LNCaP clone FGC (cell line): ENCODE results near the gene PITHD1.
A peak's percentile ranks its signal among the peaks of the same experiment; 100 is the strongest.

Experiments
- DNase-seq: peaks from one replicate; pipeline ENCODE4 v3.0.0-alpha.2; 2011; ENCODE audit warnings: low read depth
- H3K4me3 ChIP-seq: 2 replicates; pipeline ENCODE4 v1.5.1; 2011; ENCODE audit warnings: mild to moderate bottlenecking, low read depth, low read length, control low read depth
- TF ChIP-seq, protein P1 (sequence below): IDR thresholded peaks from 2 replicates; pipeline ENCODE4 v1.5.1; 2012; ENCODE audit warnings: mild to moderate bottlenecking; ENCODE audit not compliant: control insufficient read depth, insufficient read depth; ENCODE audit errors: extremely low read depth

PITHD1 gene

DNA sequence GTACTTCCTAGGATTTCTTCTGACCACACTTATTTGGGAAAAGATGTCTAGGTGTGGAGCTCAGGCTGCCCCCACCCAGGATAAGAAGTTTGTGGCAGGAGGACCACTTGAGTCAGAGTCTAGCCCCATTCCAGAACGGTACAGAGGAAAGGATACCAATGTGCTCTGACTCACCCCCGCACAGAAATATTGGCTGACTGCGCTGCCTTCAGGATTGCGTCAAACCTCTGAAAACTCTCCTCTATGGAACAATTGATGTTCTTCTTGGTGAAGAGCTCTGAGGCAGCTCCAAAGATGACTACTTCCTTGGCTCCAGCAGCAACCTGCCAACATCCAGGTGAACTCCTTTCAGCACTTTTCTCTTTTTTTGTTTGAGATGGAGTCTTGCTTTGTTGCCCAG, 35.8 kb downstream of the PITHD1 start:
- H3K4me3 ChIP-seq, result no peak overlapping the region
- DNase-seq, result no peak
- TF ChIP-seq, protein P1, sequence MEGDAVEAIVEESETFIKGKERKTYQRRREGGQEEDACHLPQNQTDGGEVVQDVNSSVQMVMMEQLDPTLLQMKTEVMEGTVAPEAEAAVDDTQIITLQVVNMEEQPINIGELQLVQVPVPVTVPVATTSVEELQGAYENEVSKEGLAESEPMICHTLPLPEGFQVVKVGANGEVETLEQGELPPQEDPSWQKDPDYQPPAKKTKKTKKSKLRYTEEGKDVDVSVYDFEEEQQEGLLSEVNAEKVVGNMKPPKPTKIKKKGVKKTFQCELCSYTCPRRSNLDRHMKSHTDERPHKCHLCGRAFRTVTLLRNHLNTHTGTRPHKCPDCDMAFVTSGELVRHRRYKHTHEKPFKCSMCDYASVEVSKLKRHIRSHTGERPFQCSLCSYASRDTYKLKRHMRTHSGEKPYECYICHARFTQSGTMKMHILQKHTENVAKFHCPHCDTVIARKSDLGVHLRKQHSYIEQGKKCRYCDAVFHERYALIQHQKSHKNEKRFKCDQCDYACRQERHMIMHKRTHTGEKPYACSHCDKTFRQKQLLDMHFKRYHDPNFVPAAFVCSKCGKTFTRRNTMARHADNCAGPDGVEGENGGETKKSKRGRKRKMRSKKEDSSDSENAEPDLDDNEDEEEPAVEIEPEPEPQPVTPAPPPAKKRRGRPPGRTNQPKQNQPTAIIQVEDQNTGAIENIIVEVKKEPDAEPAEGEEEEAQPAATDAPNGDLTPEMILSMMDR, result no peak

DNA sequence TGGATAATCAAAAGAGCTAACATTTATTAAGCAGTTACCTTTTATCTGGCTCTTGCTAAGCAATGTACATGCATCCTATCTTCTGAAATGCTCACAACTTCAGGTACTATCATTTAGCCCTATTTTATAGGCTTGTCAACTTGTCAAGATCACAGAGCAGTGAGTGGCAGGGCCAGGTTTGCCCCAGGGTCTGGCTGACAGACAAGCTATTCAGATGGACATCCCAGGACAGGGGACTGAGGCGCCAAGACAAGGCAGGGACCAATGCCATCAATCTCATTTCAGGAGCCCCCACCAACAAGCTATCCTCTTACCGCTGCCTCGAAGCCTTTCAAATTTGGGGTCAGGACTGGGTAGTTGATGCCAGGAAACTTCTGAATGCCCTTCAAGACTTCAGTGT, 38.1 kb downstream of the PITHD1 start:
- DNase-seq, result no peak
- H3K4me3 ChIP-seq, result no peak overlapping the region
- TF ChIP-seq, protein P1, result no peak

DNA sequence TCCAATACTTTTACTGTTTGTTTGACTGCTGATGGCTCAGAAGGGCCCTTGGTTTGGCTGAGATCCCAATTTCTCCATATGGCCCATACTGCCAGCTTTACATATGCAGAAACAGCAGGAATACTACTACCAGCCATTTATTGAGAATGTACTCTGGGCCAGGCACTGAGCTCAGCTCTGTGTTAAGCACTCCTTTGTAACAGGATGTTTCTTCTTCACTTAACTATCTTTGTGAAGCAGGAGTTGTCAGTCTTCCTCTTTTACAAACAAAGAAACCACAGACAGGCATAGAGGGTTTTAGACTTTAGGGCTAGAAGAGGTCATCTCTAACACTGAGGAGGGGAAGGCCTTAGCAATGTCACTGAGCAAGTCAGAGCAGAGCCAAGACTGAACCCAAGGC, 38.7 kb downstream of the PITHD1 start:
- DNase-seq, result no peak
- H3K4me3 ChIP-seq, result no peak overlapping the region
- TF ChIP-seq, protein P1, result no peak

DNA sequence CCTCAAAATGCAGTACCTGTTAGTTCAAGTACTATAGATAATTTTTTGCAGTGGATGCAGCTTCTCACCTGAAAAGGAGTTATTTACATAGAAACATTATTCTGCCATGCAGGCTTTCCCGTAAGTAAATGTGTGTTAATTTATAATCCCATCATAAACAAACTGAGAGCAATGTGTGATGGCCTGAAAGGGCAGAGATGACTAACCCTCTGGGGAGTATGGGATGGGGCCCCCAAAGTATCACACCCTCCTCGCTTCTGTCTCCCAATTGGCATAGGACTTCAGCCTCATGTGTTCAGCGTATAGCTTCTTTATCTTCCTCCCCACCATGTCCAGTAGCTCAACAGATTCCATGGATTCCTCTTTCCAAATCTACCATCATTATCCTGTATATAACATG, 39.4 kb downstream of the PITHD1 start:
- DNase-seq, result no peak
- TF ChIP-seq, protein P1, result no peak
- no peak overlapping the region for H3K4me3 ChIP-seq

DNA sequence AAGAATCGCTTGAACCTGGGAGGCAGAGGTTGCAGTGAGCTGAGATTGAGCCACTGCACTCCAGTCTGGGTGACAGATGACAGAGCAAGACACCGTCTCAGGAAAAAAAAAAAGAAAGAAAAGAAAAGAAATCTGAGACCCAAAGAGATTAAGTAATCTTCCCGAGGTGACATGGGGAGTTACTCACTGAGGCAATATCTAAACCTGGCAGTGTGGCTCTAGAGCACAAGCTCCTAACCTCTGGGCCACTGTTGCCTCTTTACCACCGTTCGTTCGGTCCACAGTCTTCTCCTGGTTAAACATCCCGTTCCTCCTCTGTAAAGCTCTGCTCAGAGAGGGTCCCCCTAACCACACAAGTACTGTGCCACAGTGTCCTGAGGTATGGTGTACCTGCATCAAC, 45.5 kb downstream of the PITHD1 start:
- no peak overlapping the region for H3K4me3 ChIP-seq
- TF ChIP-seq, protein P1, result no peak
- DNase-seq, result no peak

DNA sequence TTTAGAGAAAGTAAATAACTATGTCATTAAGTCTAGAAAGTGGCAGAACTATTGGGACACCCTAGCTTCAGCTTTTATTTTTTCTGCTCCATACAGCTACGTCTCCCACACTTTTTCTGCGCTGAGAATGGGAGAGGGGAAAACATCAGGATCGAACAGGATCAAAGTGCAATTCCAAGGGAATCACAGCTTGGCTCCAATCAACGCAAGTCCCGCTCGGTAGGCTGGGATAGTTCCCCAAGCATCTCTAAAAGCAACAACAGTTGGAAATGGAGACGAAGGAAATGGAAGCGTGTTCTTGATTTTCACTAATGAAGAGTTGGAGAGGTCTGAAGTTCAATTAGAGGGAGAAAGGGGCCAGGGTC, 46.5 kb downstream of the PITHD1 start:
- no peak for DNase-seq
- TF ChIP-seq, protein P1, result no peak
- peak overlapping the region; percentile 93 for H3K4me3 ChIP-seq

DNA sequence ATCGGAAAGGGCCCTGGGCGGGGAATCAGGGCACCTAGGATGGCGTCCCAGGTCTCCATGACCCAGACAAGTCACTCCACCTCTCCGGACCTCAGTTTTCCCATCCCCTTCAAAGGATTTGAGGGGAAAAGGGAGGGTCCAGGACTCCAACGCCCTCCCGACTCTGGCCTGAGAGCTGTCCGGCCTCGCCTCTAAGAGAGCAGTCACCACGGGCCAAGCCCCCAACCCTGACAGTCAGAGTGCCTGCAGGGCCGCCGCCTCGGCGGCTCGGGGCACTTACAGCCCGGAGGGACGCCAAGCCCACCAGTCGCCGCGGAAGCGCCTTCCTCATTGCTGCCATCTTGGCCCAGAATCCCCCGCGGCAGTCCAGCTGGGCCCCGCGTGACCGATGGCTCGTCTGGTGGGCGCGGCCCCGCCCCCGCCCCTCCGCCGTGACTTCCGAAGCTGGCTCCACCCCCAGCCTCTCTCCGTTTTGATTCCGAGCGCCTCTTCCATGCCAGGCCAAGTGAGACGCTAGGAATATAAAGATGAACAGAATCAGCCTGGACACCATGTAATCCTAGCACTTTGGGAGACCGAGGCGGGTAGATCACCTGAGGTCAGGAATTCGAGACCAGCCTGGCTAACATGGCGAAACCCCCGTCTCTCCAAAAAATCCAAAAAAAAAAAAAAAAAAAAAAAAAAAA, 47.0 kb downstream of the PITHD1 start, which contains the start of gene HMGCL:
HMGCL (minus strand) TSS at position 354 of the 686 bp plus-strand sequence; CDS start at position 340, 14 bp downstream.
- peak within 1 kb of the TSS; percentile 93 for H3K4me3 ChIP-seq
- TF ChIP-seq, protein P1, result no peak
- peak; percentile 37 for DNase-seq
